GM23338 (cell line): ENCODE results near the gene CNDP2.

Source experiments
- CREB1 ChIP-seq: fragments of 250-450 bp; sonication (Bioruptor Pico); IDR thresholded peaks from 2 replicates; pipeline ENCODE4 v1.5.0; 2020; ENCODE audit warnings: low read depth, mild to moderate bottlenecking, moderate library complexity
- EZH2 ChIP-seq: fragments of 200-600 bp; sonication (generic); IDR thresholded peaks from one replicate; pipeline ENCODE4 v1.8.0; 2017; ENCODE audit warnings: antibody characterized with exemption, mild to moderate bottlenecking, low read depth; ENCODE audit not compliant: unreplicated experiment
- EZH2phosphoT487 ChIP-seq: fragments of 200-600 bp; sonication (generic); IDR thresholded peaks from one replicate; pipeline ENCODE4 v1.8.1; 2018; ENCODE audit warnings: antibody characterized with exemption; ENCODE audit not compliant: unreplicated experiment
- POLR2AphosphoS5 ChIP-seq: IDR thresholded peaks from 2 replicates; pipeline ENCODE4 v1.6.1; 2016; ENCODE audit warnings: antibody characterized with exemption, low read depth
- ZNF114 ChIP-seq: fragments of 250-450 bp; sonication (Bioruptor Pico); IDR thresholded peaks from 2 replicates; pipeline ENCODE4 v1.5.0; 2020; ENCODE audit warnings: mild to moderate bottlenecking, moderate library complexity
- TF ChIP-seq, protein P1 (sequence below), 2 experiments: fragments of 200-600 bp in 1 of 2; sonication (generic) in 1 of 2; conservative IDR thresholded peaks; 2 replicates each; pipeline versions ENCODE4 v1.5.1 to v1.6.1; 2016 to 2017; ENCODE audit warnings: antibody characterized with exemption in 2 of 2, low read depth in 2 of 2, mild to moderate bottlenecking in 2 of 2, moderate library complexity in 1 of 2
- TF ChIP-seq, protein P2 (sequence below): IDR thresholded peaks from 2 replicates; pipeline ENCODE4 v1.6.1; 2016; ENCODE audit warnings: antibody characterized with exemption

GRCh38 chr18:74528913-74529312 lies 32.8 kb downstream of the CNDP2 start:
- TF ChIP-seq EZH2phosphoT487: no peak
- TF ChIP-seq, protein P1, sequence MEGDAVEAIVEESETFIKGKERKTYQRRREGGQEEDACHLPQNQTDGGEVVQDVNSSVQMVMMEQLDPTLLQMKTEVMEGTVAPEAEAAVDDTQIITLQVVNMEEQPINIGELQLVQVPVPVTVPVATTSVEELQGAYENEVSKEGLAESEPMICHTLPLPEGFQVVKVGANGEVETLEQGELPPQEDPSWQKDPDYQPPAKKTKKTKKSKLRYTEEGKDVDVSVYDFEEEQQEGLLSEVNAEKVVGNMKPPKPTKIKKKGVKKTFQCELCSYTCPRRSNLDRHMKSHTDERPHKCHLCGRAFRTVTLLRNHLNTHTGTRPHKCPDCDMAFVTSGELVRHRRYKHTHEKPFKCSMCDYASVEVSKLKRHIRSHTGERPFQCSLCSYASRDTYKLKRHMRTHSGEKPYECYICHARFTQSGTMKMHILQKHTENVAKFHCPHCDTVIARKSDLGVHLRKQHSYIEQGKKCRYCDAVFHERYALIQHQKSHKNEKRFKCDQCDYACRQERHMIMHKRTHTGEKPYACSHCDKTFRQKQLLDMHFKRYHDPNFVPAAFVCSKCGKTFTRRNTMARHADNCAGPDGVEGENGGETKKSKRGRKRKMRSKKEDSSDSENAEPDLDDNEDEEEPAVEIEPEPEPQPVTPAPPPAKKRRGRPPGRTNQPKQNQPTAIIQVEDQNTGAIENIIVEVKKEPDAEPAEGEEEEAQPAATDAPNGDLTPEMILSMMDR (conservative IDR thresholded peaks at IDR 0.05; ENCODE audit: low read depth in 2 of 2): no peak
- no peak for TF ChIP-seq EZH2
- TF ChIP-seq POLR2AphosphoS5: no peak
- no peak for TF ChIP-seq ZNF114
- TF ChIP-seq, protein P2, sequence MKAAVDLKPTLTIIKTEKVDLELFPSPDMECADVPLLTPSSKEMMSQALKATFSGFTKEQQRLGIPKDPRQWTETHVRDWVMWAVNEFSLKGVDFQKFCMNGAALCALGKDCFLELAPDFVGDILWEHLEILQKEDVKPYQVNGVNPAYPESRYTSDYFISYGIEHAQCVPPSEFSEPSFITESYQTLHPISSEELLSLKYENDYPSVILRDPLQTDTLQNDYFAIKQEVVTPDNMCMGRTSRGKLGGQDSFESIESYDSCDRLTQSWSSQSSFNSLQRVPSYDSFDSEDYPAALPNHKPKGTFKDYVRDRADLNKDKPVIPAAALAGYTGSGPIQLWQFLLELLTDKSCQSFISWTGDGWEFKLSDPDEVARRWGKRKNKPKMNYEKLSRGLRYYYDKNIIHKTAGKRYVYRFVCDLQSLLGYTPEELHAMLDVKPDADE: no peak
- no peak for TF ChIP-seq CREB1 (CRISPR knock-in tag)
